Skeletal muscle cell (primary cell): ENCODE measurements around the gene MACF1.

Experiments
- DNase-seq: peaks from one replicate; pipeline ENCODE4 v3.0.0-alpha.2; 2010; ENCODE audit warnings: low read depth
- H3K4me3 ChIP-seq: 2 replicates; pipeline ENCODE4 v1.5.1; 2011; ENCODE audit warnings: low read depth, mild to moderate bottlenecking, control low read depth, low read length, moderate library complexity

MACF1 gene

DNA sequence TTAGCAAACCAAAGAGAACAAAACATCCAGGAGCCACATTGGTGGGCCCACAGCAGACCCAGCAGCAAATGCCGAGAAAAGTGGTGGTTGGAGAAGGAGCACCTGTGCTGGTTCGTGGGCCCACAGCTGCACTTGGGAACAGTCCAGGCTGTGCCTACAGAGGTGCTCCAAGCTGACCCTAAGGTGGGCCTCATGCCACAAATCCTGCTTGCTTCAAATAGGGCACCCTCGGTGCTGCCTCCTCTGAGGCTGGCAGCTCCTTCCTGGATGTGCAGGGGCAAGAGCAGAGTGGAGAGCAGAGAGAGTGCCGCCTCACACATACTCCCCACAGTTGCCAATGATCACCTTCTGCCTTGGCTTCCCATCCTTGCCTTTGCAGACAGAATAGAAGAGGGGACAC, 327.0 kb downstream of the MACF1 start:
- no peak overlapping the region for H3K4me3 ChIP-seq
- no peak for DNase-seq

DNA sequence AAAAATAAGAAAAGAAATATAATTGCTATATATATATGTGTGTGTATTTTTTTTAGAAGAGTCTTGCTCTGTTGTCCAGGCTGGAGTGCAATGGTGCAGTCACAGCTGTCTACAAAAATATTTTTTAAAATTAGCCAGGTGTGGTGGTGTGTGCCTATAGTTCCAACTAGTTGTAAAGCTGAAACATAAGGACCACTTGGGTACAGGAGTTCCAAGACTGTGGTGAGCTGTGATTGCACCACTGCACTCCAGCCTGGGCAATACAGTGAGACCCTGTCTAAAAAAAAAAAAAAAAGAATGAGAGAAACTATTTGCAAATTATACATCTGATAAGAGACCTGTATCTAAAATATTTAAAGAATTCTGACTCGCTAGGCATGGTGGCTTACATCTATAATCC, 328.9 kb downstream of the MACF1 start:
- no peak for DNase-seq

More for the DNA sequence above, 328.9 kb downstream of the MACF1 start:
- H3K4me3 ChIP-seq = no peak overlapping the region
